GM12801 (cell line): ENCODE results near the gene CORO2B.

Experiments
- TF ChIP-seq, protein P1 (sequence below): IDR thresholded peaks from one replicate; pipeline ENCODE4 v1.5.1; 2011; ENCODE audit warnings: control low read depth; ENCODE audit not compliant: insufficient read length; ENCODE audit errors: extremely low read depth

The CORO2B gene

DNA sequence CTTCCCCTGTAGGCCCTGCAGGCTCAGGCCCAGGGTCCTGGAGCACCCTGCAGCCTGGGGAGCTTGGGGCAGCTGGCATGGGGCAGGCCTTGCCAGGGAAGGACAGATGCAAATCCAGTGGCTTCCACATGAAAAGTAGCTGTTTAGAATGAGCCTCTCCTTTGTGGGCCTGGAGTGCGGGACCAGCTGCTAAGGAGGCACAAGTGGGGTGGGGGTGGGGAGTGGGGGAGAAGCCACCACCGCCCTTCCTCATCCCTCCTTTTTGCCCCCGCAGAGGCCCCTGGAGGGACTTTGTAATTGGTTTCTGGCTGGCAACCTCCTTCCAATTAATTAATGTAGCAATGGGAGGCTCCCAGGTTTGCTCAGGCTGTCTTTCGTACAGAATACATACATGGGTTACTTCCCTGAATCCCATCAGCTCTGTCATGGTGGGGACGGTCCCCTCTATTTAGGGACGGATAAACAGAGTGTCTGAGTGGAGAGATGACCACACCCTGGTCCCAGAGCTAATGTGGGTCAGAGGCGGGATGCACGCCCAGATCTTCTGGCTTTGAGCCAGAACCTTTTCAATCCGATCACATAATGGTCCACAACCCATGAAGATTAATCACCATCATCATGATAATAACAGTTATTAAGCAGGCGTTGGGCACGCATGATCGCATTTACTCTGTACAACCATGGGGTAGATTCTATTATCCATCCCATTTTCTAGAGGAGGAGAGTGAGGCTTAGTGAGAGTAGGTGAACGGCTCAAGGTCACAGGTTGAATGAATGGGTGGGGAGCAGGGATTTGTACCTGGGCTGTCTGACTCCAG, 6.2 kb downstream of the CORO2B start:
- TF ChIP-seq, protein P1, sequence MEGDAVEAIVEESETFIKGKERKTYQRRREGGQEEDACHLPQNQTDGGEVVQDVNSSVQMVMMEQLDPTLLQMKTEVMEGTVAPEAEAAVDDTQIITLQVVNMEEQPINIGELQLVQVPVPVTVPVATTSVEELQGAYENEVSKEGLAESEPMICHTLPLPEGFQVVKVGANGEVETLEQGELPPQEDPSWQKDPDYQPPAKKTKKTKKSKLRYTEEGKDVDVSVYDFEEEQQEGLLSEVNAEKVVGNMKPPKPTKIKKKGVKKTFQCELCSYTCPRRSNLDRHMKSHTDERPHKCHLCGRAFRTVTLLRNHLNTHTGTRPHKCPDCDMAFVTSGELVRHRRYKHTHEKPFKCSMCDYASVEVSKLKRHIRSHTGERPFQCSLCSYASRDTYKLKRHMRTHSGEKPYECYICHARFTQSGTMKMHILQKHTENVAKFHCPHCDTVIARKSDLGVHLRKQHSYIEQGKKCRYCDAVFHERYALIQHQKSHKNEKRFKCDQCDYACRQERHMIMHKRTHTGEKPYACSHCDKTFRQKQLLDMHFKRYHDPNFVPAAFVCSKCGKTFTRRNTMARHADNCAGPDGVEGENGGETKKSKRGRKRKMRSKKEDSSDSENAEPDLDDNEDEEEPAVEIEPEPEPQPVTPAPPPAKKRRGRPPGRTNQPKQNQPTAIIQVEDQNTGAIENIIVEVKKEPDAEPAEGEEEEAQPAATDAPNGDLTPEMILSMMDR: no peak

DNA sequence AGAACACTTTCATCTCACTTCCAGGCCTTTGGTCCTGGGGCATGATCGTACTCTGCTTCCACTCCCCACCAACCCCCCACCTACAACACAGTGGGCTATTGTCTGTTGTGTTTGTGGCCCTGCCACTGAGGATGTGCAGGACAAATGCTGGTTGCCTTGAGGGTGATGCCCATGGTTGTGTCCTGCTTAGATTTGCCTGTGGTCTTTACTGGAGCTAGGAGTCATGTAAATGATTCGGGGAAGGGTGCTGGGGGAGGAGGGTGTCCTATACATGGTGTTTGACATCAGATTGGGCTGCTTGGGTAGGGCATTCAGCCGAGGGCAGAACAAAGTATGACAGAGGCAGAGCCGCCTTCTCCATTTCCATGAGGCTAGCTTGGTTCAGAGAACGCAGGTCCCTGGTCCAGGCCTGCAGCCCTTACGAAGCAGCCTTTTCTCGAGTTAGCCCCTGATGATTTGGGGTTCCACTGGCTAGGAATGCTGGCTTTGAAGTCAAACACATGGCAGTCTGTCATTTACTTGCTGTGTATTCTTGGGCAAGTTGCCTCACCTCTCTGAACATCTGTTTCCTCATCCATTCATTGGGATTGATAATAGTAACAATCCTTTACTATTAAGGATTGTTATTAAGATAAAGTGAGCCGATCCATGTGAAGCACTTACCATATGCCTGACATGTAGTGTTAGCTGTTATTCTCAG, 6.9 kb downstream of the CORO2B start:
- TF ChIP-seq, protein P1: no peak

DNA sequence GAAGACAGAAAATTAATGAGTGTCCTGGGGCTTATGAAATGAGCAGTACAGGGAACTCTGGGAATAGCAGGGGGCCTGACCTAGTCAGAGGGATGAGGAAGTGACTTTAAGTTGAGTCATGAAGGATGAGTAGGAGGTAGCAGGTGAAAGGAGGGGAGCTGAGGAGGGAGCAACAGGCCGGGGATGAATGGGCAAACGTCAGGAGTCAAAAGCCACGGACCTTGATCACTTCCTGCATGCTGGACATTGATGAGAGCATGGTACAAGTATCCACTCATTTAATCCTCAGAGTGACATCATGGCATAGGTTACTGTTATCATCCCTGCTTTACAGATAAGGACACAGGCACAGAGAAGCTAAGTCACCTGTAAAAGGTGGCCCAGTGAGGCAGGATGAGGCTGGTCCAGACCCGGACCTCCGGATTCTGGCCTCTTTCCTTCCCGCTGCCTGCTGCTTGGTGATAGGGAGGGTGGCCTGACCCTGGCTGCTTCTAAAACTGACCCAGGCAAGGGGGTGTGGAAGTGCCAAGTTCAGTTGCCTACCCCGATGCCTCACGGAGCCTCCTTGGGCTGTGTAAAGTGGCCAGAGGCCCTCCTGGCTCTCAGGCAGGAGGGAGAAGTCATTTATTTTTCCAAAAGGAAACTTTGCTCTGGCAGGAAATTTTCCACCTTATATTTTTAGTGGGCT, 7.6 kb downstream of the CORO2B start:
- TF ChIP-seq, protein P1: no peak

DNA sequence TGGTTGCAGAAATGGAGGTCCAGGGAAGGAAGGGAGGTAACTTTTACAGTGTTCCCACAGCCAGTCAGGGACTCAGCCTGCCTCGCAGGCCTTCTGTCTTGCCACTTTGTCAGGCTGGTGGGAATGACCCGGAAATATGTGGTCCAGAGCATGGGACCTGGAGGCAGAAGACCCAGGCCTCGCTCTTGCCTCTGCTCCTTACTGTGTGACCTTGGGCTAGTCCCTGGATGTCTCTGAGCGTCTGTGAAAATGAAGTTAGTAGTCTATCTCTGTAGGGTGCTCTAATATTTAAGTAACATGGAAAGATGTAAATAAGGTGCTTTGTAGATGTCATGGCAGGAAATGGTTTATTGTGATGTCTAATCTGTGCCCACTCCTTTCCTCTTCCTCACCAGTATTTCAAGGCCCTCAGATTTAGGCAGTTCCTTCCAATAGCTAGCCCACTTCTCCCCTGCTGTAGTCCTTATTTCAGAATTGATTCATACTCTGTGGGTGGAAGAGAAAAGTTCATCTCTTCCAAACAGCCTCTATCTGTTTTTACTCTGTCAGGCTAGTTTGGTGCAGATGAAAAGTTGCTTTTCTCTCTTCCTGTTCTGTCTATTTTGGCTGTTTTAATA, 9.1 kb downstream of the CORO2B start:
- TF ChIP-seq, protein P1: no peak

DNA sequence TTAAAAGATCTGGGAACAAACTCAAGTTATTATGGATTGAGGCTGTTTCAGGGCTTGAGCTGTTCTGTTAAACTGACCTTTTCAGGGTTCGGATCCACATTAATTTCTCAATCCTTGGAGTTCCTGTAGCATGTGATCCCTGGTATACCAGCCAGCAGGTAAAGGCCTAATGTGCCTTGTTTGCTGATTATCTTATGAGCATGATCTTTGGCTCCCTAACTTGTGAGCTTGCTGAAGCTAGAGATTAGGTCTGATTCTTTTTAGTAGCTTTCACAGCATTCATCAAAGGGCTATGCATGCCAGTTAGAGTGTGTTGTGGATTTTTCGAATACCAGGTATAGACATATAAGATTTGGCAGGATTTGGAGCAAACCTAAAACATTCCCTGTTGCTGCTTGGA, 10.3 kb downstream of the CORO2B start:
- TF ChIP-seq, protein P1: no peak

DNA sequence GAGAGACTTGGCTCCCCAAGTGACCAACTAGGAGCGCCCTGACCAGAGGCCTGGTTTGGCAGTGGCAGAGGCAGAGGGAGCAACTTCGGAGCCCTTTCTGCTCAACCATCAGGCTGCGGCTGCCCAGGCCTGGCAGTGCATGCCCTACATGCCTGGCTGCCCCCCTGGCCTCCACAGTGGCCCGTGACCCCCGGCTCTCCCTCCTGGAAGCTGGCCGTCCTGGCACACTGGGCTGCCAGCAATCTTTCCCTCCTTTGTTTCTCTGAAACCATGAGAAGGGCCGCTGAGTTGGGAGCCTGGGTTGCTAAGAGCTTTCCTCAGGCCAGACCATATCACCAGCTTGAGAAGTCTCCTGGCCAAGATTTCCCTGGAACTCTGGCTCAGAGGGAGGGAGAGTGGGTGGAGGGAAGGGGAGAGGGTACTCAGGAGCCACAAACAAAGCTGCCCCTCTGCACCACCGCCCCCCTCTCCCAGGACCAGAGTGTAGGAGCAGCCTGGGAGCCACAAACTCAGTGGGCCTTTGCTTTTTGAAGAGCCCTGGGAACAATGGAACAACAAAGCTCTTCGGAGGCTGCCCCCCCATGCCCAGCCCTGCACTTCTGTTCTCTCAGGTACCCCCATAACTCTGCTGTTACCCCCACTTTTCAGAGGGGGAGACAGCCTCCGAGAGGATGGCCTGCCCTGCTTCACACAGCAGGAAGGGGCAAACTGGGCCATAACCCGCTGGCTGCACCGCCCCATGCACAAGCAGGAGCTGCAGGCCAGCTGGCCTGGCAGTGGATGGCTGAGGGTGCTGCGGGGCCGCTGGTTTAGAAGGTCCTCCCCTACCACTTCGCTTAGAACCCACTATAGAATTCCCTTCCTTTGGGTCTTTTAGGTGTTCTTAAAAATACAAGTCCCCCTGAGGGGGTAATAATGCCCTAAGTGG, 11.3 kb downstream of the CORO2B start:
- TF ChIP-seq, protein P1: no peak
